ENCODE data around the gene SSU72. TPM values are rescaled to one million over a fixed set of nuclear protein-coding genes. Genes with fewer than 3 reads are reported as not detected.

The SSU72 gene
- polyA plus RNA-seq, 1 of the 3 experiments (the other 2 are of a cell fraction), result 104 TPM

- WGBS (ENCODE audit: low lambda C conversion rate), result 42% methylated on average over 2 of the region's 16 CpGs
- CTCF ChIA-PET, result interaction anchor here (1.0 to 1.3 kb wide), 3 partner anchors 19 to 52 kb away, joined by 3 to 5 read pairs (median 4); no protein-coding TSS in a partner anchor
- POLR2A ChIA-PET, result no interaction called here
These were observed 22.7 kb upstream of the SSU72 start for GRCh38 chr1:1597275-1597930.

More at GRCh38 chr1:1597275-1597930, 22.7 kb upstream of the SSU72 start:
- H3K4me1 ChIP-seq (ENCODE audit: control insufficient read depth in 1 of 2, insufficient read depth in 2 of 2, low read depth in 1 of 2, low read length in 1 of 2), result peaks cover 0 to 22% of the 10 kb centered on the region in 2 experiments; a peak in 1 of 4 replicates
- H3K27ac ChIP-seq (ENCODE audit: low read depth in 2 of 2, low read length in 1 of 2), result no peak overlapping the region
- no peak overlapping the region for H3K9ac ChIP-seq
- no peak overlapping the region for H2AFZ ChIP-seq (ENCODE audit: low read depth)
- H3K36me3 ChIP-seq (replicated peaks in 1 of 2; ENCODE audit: control insufficient read depth in 1 of 2, insufficient read depth in 2 of 2, low read length in 1 of 2), result no peaks in the 10 kb centered on the region
- no peaks in the 10 kb centered on the region for H3K79me2 ChIP-seq (ENCODE audit: insufficient read depth)
- no peak overlapping the region for H3K4me3 ChIP-seq (ENCODE audit: low read depth in 2 of 2, low read length in 1 of 2)
- H3F3A ChIP-seq (replicated peaks; ENCODE audit: insufficient read depth), result no peaks in the 10 kb centered on the region
- H3K4me2 ChIP-seq, result no peak overlapping the region; the same call in 1 of the 2 replicates
- peak; percentile 79 for DNase-seq
- no peaks in the 10 kb centered on the region for H3K27me3 ChIP-seq (ENCODE audit: insufficient read depth)
- no peaks in the 10 kb centered on the region for H3K9me3 ChIP-seq
- H4K20me1 ChIP-seq (ENCODE audit: insufficient read depth), result no peaks in the 10 kb centered on the region; the same call in 1 of the 2 replicates
- TF ChIP-seq JUND (IDR thresholded peaks at IDR 0.05) (no peak), REST (IDR thresholded peaks at IDR 0.05; ENCODE audit: low read depth, low read length) (no peak), NFIC (IDR thresholded peaks at IDR 0.05; ENCODE audit: borderline replicate concordance) (no peak), CTCF (IDR thresholded peaks at IDR 0.05) (peak; percentile 31), RFX5 (IDR thresholded peaks at IDR 0.05; ENCODE audit: low read length) (no peak), EZH2phosphoT487 (IDR thresholded peaks at IDR 0.05; ENCODE audit: borderline replicate concordance, low read depth) (no peak), RXRA (IDR thresholded peaks at IDR 0.05; ENCODE audit: borderline replicate concordance, low read depth) (no peak), CHD2 (IDR thresholded peaks at IDR 0.05; ENCODE audit: low read length, partially characterized antibody) (no peak), RAD21 (IDR thresholded peaks at IDR 0.05; ENCODE audit: low read length) (peak; percentile 2; the same call in 1 of the 2 replicates)
- no peaks in the 10 kb centered on the region for H3K9me2 ChIP-seq

Data from SK-N-SH (cell line).